ENCODE data around the gene DSP.

DNA sequence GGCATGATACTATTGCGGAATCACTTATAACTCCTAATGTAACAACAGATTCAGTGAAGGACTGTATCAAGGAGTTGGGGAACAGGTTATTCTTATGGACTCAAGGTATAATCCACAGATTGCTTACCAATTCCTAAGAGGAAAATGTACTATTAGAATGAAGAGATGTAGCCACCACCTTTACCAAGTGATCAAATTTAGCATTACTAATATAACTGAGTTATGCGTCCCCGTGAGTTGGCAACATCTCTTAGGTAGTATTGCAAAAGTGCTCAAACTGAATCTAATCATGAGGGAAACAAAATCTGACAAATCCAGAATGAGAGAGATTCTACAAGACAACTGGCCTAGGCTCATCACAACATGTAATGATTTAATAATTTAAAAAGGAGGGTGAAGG, 47.8 kb downstream of the DSP start:
- TF ChIP-seq CTCF (IDR thresholded peaks at IDR 0.05; ENCODE audit: poor library complexity) = no peak
- no peak for TF ChIP-seq EZH2 (IDR thresholded peaks at IDR 0.05; ENCODE audit: borderline replicate concordance)

Measured in hepatocyte (in vitro differentiated cells).